Neural cell (in vitro differentiated cells): ENCODE measurements around the gene DGKD.
"Not testable (repeated sequence)": the region's sequence is repeated elsewhere in the genome, so short reads cannot be mapped to it uniquely, and the experiment has no call there.

Experiments used
- CTCF ChIP-seq: fragments of 450-650 bp; IDR thresholded peaks from 2 replicates; pipeline ENCODE4 v1.5.1; 2014; ENCODE audit warnings: antibody characterized with exemption, mild to moderate bottlenecking, moderate library complexity; ENCODE audit not compliant: poor library complexity, severe bottlenecking
- EP300 ChIP-seq: fragments of 450-650 bp; conservative IDR thresholded peaks from 2 replicates; pipeline ENCODE4 v1.6.1; 2014; ENCODE audit warnings: antibody characterized with exemption, mild to moderate bottlenecking, moderate library complexity; ENCODE audit not compliant: poor library complexity, severe bottlenecking
- EZH2 ChIP-seq: fragments of 200-600, 300-800 bp; shearing (Covaris generic), sonication (generic); IDR thresholded peaks from 2 replicates; pipeline ENCODE4 v1.6.1; 2014; ENCODE audit warnings: antibody characterized with exemption, low read length, borderline replicate concordance, mild to moderate bottlenecking; ENCODE audit not compliant: insufficient read depth, poor library complexity, severe bottlenecking
- POLR2AphosphoS5 ChIP-seq: IDR thresholded peaks from 2 replicates; pipeline ENCODE4 v1.6.1; 2012
- TF ChIP-seq, protein P1 (sequence below): IDR thresholded peaks from 2 replicates; pipeline ENCODE4 v1.6.1; 2012; ENCODE audit warnings: borderline replicate concordance

- TF ChIP-seq, protein P1, sequence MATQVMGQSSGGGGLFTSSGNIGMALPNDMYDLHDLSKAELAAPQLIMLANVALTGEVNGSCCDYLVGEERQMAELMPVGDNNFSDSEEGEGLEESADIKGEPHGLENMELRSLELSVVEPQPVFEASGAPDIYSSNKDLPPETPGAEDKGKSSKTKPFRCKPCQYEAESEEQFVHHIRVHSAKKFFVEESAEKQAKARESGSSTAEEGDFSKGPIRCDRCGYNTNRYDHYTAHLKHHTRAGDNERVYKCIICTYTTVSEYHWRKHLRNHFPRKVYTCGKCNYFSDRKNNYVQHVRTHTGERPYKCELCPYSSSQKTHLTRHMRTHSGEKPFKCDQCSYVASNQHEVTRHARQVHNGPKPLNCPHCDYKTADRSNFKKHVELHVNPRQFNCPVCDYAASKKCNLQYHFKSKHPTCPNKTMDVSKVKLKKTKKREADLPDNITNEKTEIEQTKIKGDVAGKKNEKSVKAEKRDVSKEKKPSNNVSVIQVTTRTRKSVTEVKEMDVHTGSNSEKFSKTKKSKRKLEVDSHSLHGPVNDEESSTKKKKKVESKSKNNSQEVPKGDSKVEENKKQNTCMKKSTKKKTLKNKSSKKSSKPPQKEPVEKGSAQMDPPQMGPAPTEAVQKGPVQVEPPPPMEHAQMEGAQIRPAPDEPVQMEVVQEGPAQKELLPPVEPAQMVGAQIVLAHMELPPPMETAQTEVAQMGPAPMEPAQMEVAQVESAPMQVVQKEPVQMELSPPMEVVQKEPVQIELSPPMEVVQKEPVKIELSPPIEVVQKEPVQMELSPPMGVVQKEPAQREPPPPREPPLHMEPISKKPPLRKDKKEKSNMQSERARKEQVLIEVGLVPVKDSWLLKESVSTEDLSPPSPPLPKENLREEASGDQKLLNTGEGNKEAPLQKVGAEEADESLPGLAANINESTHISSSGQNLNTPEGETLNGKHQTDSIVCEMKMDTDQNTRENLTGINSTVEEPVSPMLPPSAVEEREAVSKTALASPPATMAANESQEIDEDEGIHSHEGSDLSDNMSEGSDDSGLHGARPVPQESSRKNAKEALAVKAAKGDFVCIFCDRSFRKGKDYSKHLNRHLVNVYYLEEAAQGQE = not testable (repeated sequence)
- not testable (repeated sequence) for TF ChIP-seq CTCF, POLR2AphosphoS5, EP300, EZH2
Measured at GRCh38 chr2:233374776-233375175, 20.5 kb downstream of the DGKD start.
